ENCODE data around the gene LIMS2.

DNA sequence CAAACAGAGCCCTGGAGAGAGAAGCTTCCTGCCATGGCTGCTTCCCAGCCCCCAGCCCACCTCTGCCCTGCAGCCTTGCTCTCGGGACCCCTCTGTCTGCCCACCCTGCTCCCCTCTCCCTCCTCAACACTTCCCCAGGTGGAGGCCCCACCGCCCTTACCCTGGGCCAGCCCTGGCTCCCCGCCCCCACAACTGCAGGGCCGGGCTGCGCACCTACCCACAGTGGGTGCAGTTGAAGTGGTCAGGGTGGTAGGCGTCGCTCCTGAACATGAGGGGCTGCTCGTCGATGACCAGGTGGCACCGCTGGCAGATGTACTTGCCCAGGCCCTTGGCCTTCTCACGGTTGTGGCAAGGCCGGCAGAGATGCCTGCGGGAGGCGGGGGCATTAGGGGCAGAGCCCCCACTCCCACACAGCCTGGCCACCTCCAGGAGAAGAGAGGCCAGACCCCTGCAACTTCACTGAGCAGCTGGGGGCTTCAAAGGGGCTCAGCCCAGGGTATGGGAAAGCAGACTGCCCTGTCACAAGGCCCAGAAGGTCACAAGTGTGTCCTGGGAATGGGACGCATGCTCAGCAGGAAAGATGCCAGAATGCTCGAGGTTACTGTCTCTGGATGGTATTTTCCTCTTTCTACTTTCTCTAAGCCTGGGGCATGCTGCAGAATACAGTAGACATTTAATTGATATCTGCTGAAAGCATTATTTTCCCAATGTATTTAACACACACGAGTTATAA, 32.5 kb downstream of the LIMS2 start:
- TF ChIP-seq, protein P1, sequence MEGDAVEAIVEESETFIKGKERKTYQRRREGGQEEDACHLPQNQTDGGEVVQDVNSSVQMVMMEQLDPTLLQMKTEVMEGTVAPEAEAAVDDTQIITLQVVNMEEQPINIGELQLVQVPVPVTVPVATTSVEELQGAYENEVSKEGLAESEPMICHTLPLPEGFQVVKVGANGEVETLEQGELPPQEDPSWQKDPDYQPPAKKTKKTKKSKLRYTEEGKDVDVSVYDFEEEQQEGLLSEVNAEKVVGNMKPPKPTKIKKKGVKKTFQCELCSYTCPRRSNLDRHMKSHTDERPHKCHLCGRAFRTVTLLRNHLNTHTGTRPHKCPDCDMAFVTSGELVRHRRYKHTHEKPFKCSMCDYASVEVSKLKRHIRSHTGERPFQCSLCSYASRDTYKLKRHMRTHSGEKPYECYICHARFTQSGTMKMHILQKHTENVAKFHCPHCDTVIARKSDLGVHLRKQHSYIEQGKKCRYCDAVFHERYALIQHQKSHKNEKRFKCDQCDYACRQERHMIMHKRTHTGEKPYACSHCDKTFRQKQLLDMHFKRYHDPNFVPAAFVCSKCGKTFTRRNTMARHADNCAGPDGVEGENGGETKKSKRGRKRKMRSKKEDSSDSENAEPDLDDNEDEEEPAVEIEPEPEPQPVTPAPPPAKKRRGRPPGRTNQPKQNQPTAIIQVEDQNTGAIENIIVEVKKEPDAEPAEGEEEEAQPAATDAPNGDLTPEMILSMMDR (IDR thresholded peaks at IDR 0.05): no peak
- TF ChIP-seq TCF7L2 (IDR thresholded peaks at IDR 0.05; ENCODE audit: low read depth, low read length): no peak

Data from Panc1 (cell line).